Smooth muscle cell (in vitro differentiated cells): ENCODE data around the gene TIE1. TPM values are rescaled to one million over a fixed set of nuclear protein-coding genes. Genes with fewer than 3 reads are reported as not detected.

Experiments used
- DNase-seq: peaks from one replicate; lab custom pipeline; 2025; ENCODE audit not compliant: unreplicated experiment; lab: John Stamatoyannopoulos, UW
- H2AFZ ChIP-seq: fragments of 200-600 bp; sonication (generic); 2 replicates; pipeline ENCODE4 v1.6.0; 2016; ENCODE audit warnings: antibody characterized with exemption, low read depth, mild to moderate bottlenecking
- H3F3A ChIP-seq: fragments of 200-600 bp; sonication (generic); 2 replicates; pipeline ENCODE4 v1.6.0; 2017; ENCODE audit warnings: antibody characterized with exemption, low read depth
- H3K27ac ChIP-seq: fragments of 200-600 bp; sonication (generic); 2 replicates; pipeline ENCODE4 v1.5.1; 2016; ENCODE audit warnings: low read depth, mild to moderate bottlenecking
- H3K27me3 ChIP-seq: fragments of 200-600 bp; sonication (generic); 2 replicates; pipeline ENCODE4 v1.6.1; 2016; ENCODE audit warnings: low read depth, mild to moderate bottlenecking
- H3K36me3 ChIP-seq: fragments of 200-600 bp; sonication (generic); 2 replicates; pipeline ENCODE4 v1.5.1; 2016; ENCODE audit warnings: low read depth
- H3K4me1 ChIP-seq: fragments of 200-600 bp; sonication (generic); 2 replicates; pipeline ENCODE4 v1.5.1; 2016; ENCODE audit warnings: low read depth
- H3K4me2 ChIP-seq: fragments of 200-600 bp; sonication (generic); 2 replicates; pipeline ENCODE4 v1.6.0; 2016; ENCODE audit warnings: mild to moderate bottlenecking
- H3K4me3 ChIP-seq: fragments of 200-600 bp; sonication (generic); 2 replicates; pipeline ENCODE4 v1.5.1; 2016; ENCODE audit warnings: mild to moderate bottlenecking
- H3K79me2 ChIP-seq: fragments of 200-600 bp; sonication (generic); 2 replicates; pipeline ENCODE4 v1.6.0; 2016; ENCODE audit warnings: low read depth, mild to moderate bottlenecking
- H3K9ac ChIP-seq: fragments of 200-600 bp; sonication (generic); 2 replicates; pipeline ENCODE4 v1.6.0; 2016; ENCODE audit warnings: low read depth
- H3K9me3 ChIP-seq: fragments of 200-600 bp; sonication (generic); replicated peaks from 2 replicates; pipeline ENCODE4 v1.5.1; 2016; ENCODE audit warnings: low read depth
- H4K20me1 ChIP-seq: fragments of 200-600 bp; sonication (generic); 2 replicates; pipeline ENCODE4 v1.6.0; 2016; ENCODE audit warnings: low read depth
- CTCF ChIP-seq: fragments of 200-600 bp; sonication (generic); IDR thresholded peaks from 2 replicates; pipeline ENCODE4 v1.5.1; 2017; ENCODE audit warnings: borderline replicate concordance, mild to moderate bottlenecking, antibody characterized with exemption; ENCODE audit not compliant: insufficient read depth, poor library complexity, severe bottlenecking
- WGBS: methylation state at CpG from one replicate; pipeline ENCODE4 v1.1.7; 2016; ENCODE audit warnings: low lambda C conversion rate; 5-methylcytosine and 5-hydroxymethylcytosine counted together
- polyA plus RNA-seq: library from polyadenylated mRNA; unstranded; fragments of >200 nt; fragmentation: Nextera tagmentation; extraction: Ambion mirVana; gene quantifications from 2 replicates; pipeline ENCODE4 v1.2.1, GENCODE V29; 2016
- total RNA-seq: library from RNA; depleted of rRNA; stranded (reverse); fragments of >200 nt; gene quantifications from 2 replicates; pipeline ENCODE4 v1.2.3, GENCODE V29; 2014

Gene TIE1
- total and polyA plus RNA-seq, 2 experiments from 2014 or later = 0.18 to 0.73 TPM

GRCh38 chr1:43305461-43305860 is 4.7 kb downstream of the TIE1 start:
- no peaks in the 10 kb centered on the region for H3K27me3 ChIP-seq
- no peaks in the 10 kb centered on the region for H3F3A ChIP-seq
- no peak overlapping the region for H2AFZ ChIP-seq
- no peak for TF ChIP-seq CTCF
- no peak for DNase-seq
- no peaks in the 10 kb centered on the region for H4K20me1 ChIP-seq
- no peaks in the 10 kb centered on the region for H3K4me1 ChIP-seq
- WGBS = 90% methylated on average over 3 of the region's 3 CpGs
- no peak overlapping the region for H3K27ac ChIP-seq
- H3K4me3 ChIP-seq = no peak overlapping the region
- H3K36me3 ChIP-seq = no peaks in the 10 kb centered on the region
- no peak overlapping the region for H3K9ac ChIP-seq
- H3K4me2 ChIP-seq = no peak overlapping the region
- H3K79me2 ChIP-seq = no peaks in the 10 kb centered on the region
- no peaks in the 10 kb centered on the region for H3K9me3 ChIP-seq

DNA sequence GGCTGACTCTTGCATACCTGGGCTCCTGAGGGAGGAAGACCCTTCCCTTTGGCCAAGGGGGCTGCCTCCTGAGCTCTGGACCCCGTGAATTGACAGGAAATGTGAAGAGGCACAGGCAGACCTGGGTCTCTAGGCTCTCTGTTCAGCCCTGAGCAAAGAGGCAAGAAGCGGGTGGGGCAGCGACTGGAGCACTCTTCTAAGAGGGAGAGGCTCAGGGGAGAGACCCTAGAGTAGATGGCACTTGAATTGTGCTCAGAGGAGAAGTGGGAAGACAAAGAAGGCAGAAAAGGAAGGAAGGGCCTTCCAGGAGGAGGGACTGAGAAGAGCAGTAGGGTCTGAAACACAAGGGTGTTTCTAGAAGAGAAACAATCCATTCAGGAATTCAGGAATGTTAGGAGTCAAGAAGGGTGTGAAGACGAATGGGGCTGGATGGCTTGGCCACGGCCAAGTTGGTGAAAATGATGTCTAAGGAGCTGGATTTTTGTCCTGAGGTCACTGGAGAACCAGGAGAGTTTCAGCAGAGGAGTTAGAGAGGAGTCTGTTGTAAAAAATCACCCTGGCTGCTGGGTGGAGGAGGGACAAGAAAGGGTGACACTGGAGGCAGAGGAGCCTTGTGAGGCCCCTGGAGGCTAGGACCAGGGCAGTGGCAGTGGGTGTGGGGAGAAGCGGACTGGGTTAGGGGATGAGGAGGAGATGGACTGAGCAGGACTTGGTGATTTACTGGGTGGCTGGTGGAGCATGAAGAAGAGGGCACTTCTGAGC is 5.3 kb downstream of the TIE1 start:
- no peaks in the 10 kb centered on the region for H3K4me1 ChIP-seq
- no peak overlapping the region for H3K4me2 ChIP-seq
- H3K9me3 ChIP-seq = no peaks in the 10 kb centered on the region
- H3K9ac ChIP-seq = no peak overlapping the region
- no peak overlapping the region for H2AFZ ChIP-seq
- H3K79me2 ChIP-seq = no peaks in the 10 kb centered on the region
- no peak overlapping the region for H3K4me3 ChIP-seq
- DNase-seq = no peak
- TF ChIP-seq CTCF = no peak
- no peaks in the 10 kb centered on the region for H3K27me3 ChIP-seq
- no peaks in the 10 kb centered on the region for H3K36me3 ChIP-seq
- H3K27ac ChIP-seq = no peak overlapping the region
- H4K20me1 ChIP-seq = no peaks in the 10 kb centered on the region
- WGBS = 87% methylated on average over 6 of the region's 6 CpGs
- H3F3A ChIP-seq = no peaks in the 10 kb centered on the region

- Histone ChIP-seq H3K27me3 (no peaks in the 10 kb centered on the region), H3K4me3 (no peak overlapping the region), H3K4me2 (no peak overlapping the region), H2AFZ (no peak overlapping the region), H4K20me1 (no peaks in the 10 kb centered on the region), H3K79me2 (no peaks in the 10 kb centered on the region), H3F3A (no peaks in the 10 kb centered on the region), H3K9me3 (no peaks in the 10 kb centered on the region), H3K4me1 (no peaks in the 10 kb centered on the region), H3K36me3 (no peaks in the 10 kb centered on the region), H3K27ac (no peak overlapping the region), H3K9ac (no peak overlapping the region)
- DNase-seq = no peak
- TF ChIP-seq CTCF = no peak
- WGBS = 95% methylated on average over 17 of the region's 17 CpGs
These were observed 6.1 kb downstream of the TIE1 start for GRCh38 chr1:43306688-43307457.
